Non-pigmented ciliary epithelial cell (primary cell): Measurements from ENCODE around the gene SNX25.
"Not testable (repeated sequence)": the region's sequence is repeated elsewhere in the genome, so short reads cannot be mapped to it uniquely, and the experiment has no call there.

Source experiments
- DNase-seq: peaks from one replicate; pipeline ENCODE4 v3.0.0-alpha.2; 2010; ENCODE audit warnings: low read depth

The SNX25 gene

GRCh38 chr4:185344743-185345538 is 135.5 kb downstream of the SNX25 start:
- no peak for DNase-seq

GRCh38 chr4:185346975-185347601 is 137.7 kb downstream of the SNX25 start:
- no peak for DNase-seq

GRCh38 chr4:185351691-185352090 is 142.3 kb downstream of the SNX25 start:
- no peak for DNase-seq

GRCh38 chr4:185352202-185352601 is 142.8 kb downstream of the SNX25 start:
- DNase-seq = no peak

- no peak for DNase-seq
Observed at GRCh38 chr4:185352741-185353140, 143.3 kb downstream of the SNX25 start.

GRCh38 chr4:185357211-185357610 is 147.8 kb downstream of the SNX25 start:
- no peak for DNase-seq

- no peak for DNase-seq
Observed at GRCh38 chr4:185357733-185358440, 148.5 kb downstream of the SNX25 start.

GRCh38 chr4:185358514-185358913 is 149.1 kb downstream of the SNX25 start:
- DNase-seq = peak; percentile 70

- peak; percentile 68 for DNase-seq
Observed at GRCh38 chr4:185358959-185359358, 149.6 kb downstream of the SNX25 start.

- peak; percentile 71 for DNase-seq
Observed at GRCh38 chr4:185359767-185360446, 150.5 kb downstream of the SNX25 start.

- no peak for DNase-seq
Observed at GRCh38 chr4:185361872-185362271, 152.5 kb downstream of the SNX25 start.

- DNase-seq = not testable (repeated sequence)
Observed at GRCh38 chr4:185362570-185362969, 153.2 kb downstream of the SNX25 start.

- DNase-seq = no peak
Observed at GRCh38 chr4:185363251-185363650, 153.9 kb downstream of the SNX25 start.

GRCh38 chr4:185364886-185365285 is 155.5 kb downstream of the SNX25 start:
- no peak for DNase-seq

GRCh38 chr4:185369731-185370130 is 160.3 kb downstream of the SNX25 start:
- DNase-seq = no peak

GRCh38 chr4:185370268-185370949 is 161.0 kb downstream of the SNX25 start:
- no peak for DNase-seq

- no peak for DNase-seq
Observed at GRCh38 chr4:185371702-185372101, 162.3 kb downstream of the SNX25 start.

- DNase-seq = no peak
Observed at GRCh38 chr4:185374027-185374426, 164.6 kb downstream of the SNX25 start.

GRCh38 chr4:185374573-185374972 is 165.2 kb downstream of the SNX25 start:
- no peak for DNase-seq

- no peak for DNase-seq
Observed at GRCh38 chr4:185378264-185378663, 168.9 kb downstream of the SNX25 start.

- DNase-seq = no peak
Observed at GRCh38 chr4:185379326-185380295, 170.2 kb downstream of the SNX25 start.
